Keratinocyte (primary cell): ENCODE measurements around the gene MVP. TPM values are rescaled to one million over a fixed set of nuclear protein-coding genes. Genes with fewer than 3 reads are reported as not detected.
A peak's percentile ranks its signal among the peaks of the same experiment; 100 is the strongest.

Experiments
- DNase-seq: peaks from one replicate; pipeline ENCODE4 v3.0.0-alpha.2; 2011; ENCODE audit warnings: low read depth, missing footprints, low spot score
- FAIRE-seq: peaks from 2 replicates; lab custom pipeline; 2011; peaks lifted over from hg19 to GRCh38; lab: Jason Lieb, UNC
- H2AFZ ChIP-seq: 2 replicates; pipeline ENCODE4 v1.6.0; 2012; ENCODE audit warnings: low read length, control low read depth, inconsistent platforms; ENCODE audit not compliant: control insufficient read depth
- H3K27ac ChIP-seq: 2 replicates; pipeline ENCODE4 v1.5.1; 2011; ENCODE audit warnings: low read length; ENCODE audit not compliant: control insufficient read depth, insufficient read depth
- H3K27me3 ChIP-seq: 3 replicates; pipeline ENCODE4 v1.6.0; 2011; ENCODE audit warnings: low read length; ENCODE audit not compliant: control insufficient read depth, insufficient read depth; ENCODE audit errors: extremely low read depth
- H3K36me3 ChIP-seq, 2 experiments: 2 replicates in 1 of 2; 3 replicates in 1 of 2; pipeline ENCODE4 v1.5.1; 2011; ENCODE audit warnings: low read length in 2 of 2, mild to moderate bottlenecking in 1 of 2; ENCODE audit not compliant: control insufficient read depth in 2 of 2, insufficient read depth in 2 of 2; ENCODE audit errors: extremely low read depth in 1 of 2
- H3K4me1 ChIP-seq: 3 replicates; pipeline ENCODE4 v1.5.1; 2011; ENCODE audit warnings: low read length; ENCODE audit not compliant: control insufficient read depth, insufficient read depth; ENCODE audit errors: extremely low read depth
- H3K4me2 ChIP-seq: 3 replicates; pipeline ENCODE4 v1.6.0; 2011; ENCODE audit warnings: low read depth, low read length; ENCODE audit not compliant: control insufficient read depth, insufficient read depth; ENCODE audit errors: extremely low read depth
- H3K4me3 ChIP-seq, 3 experiments: fragments of 200-600 bp in 1 of 3; sonication (generic) in 1 of 3; 2 replicates in 2 of 3; 3 replicates in 1 of 3; pipeline ENCODE4 v1.5.1; 2011 to 2016; ENCODE audit warnings: low read length in 3 of 3, mild to moderate bottlenecking in 3 of 3, control low read depth in 2 of 3, inconsistent platforms in 1 of 3, low read depth in 1 of 3, mixed read lengths in 1 of 3, mixed run types in 1 of 3, moderate library complexity in 1 of 3; ENCODE audit not compliant: control insufficient read depth in 2 of 3, insufficient read depth in 2 of 3; ENCODE audit errors: extremely low read depth in 1 of 3
- H3K79me2 ChIP-seq: 2 replicates; pipeline ENCODE4 v1.6.0; 2012; ENCODE audit warnings: low read length; ENCODE audit not compliant: control insufficient read depth, insufficient read depth
- H3K9ac ChIP-seq: 3 replicates; pipeline ENCODE4 v1.6.0; 2011; ENCODE audit warnings: low read length; ENCODE audit not compliant: control insufficient read depth, insufficient read depth; ENCODE audit errors: extremely low read depth
- H3K9me1 ChIP-seq: 3 replicates; pipeline ENCODE4 v1.6.0; 2011; ENCODE audit warnings: low read length; ENCODE audit not compliant: control insufficient read depth, insufficient read depth; ENCODE audit errors: extremely low read depth
- H3K9me3 ChIP-seq: 2 replicates; pipeline ENCODE4 v1.5.1; 2012; ENCODE audit warnings: low read depth, low read length; ENCODE audit not compliant: control insufficient read depth
- H4K20me1 ChIP-seq: 3 replicates; pipeline ENCODE4 v1.6.0; 2011; ENCODE audit warnings: low read length; ENCODE audit not compliant: control insufficient read depth, insufficient read depth; ENCODE audit errors: extremely low read depth
- EZH2 ChIP-seq: IDR thresholded peaks from one replicate; pipeline ENCODE4 v1.6.1; 2012; ENCODE audit warnings: inconsistent platforms, mild to moderate bottlenecking, low read length, moderate library complexity
- dilution Hi-C: fragments of 300-500 bp; cut with MboI; formaldehyde crosslinking; loops from one replicate; pipeline ENCODE4 v1.7.0; 2020; ENCODE audit warnings: low sequenced_read_pairs; ENCODE audit not compliant: extremely low pct_ligation_motif_present
- polyA plus RNA-seq, 5 experiments: library from polyadenylated mRNA; depleted of rRNA in 3 of 5; stranded (reverse) in 3 of 5; stranded (forward) in 1 of 5; unstranded in 1 of 5; fragments of >200 nt; gene quantifications; 1 replicate in 1 of 5; 2 replicates in 3 of 5; 3 replicates in 1 of 5; pipeline versions ENCODE4 v1.2.1 to v1.2.3, GENCODE V29; 2011 to 2012; ENCODE audit warnings: missing spikeins in 2 of 5, low read depth in 1 of 5, low replicate concordance in 1 of 5
- TF ChIP-seq, protein P1 (sequence below), 3 experiments: IDR thresholded peaks in 1 of 3; conservative IDR thresholded peaks in 1 of 3; optimal IDR thresholded peaks in 1 of 3; 2 replicates in 2 of 3; 3 replicates in 1 of 3; pipeline versions ENCODE3 to v1.5.1; 2011; ENCODE audit warnings: low read length in 3 of 3, mild to moderate bottlenecking in 3 of 3, moderate library complexity in 2 of 3, control low read depth in 1 of 3, inconsistent platforms in 1 of 3; ENCODE audit not compliant: insufficient read depth in 2 of 3; ENCODE audit errors: extremely low read depth in 1 of 3

Gene MVP
- polyA plus RNA-seq, 1 donor (not counting 4 experiments of a cell fraction or from before 2014, with no cell fraction given) = 148 TPM

DNA sequence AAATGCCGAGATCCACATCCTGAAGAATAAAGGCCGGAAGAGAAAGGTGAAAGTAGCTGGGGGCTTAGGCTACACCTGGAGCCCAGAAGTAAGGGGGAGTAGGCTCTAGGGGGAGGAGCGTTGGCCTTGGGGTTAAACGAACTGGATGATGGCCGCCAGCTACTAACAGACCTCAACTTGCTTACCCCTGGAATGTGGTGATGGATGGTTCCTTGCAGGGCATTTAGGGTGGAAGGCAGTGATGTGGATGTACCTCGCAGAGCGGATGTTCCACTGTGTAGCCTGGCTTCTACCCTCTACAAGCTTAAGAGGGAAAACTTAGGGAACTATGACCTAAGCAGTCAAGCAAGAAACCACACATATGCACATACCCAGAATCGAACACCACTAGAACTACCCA is 16.2 kb upstream of the MVP start:
- dilution Hi-C loops = no loop called here
- Histone ChIP-seq H3K4me1 (peaks cover 18% of the 10 kb centered on the region), H3K9me3 (no peaks in the 10 kb centered on the region), H3K9me1 (no peaks in the 10 kb centered on the region), H3K4me2 (no peak overlapping the region), H3K4me3 (no peak overlapping the region), H3K9ac (no peak overlapping the region), H2AFZ (no peak overlapping the region), H4K20me1 (no peaks in the 10 kb centered on the region), H3K27ac (no peak overlapping the region), H3K27me3 (no peaks in the 10 kb centered on the region), H3K79me2 (peaks cover 18% of the 10 kb centered on the region), H3K36me3 (peaks cover 16 to 24% of the 10 kb centered on the region in 2 experiments)
- DNase-seq (no peak), FAIRE-seq (no peak)
- TF ChIP-seq, protein P1, sequence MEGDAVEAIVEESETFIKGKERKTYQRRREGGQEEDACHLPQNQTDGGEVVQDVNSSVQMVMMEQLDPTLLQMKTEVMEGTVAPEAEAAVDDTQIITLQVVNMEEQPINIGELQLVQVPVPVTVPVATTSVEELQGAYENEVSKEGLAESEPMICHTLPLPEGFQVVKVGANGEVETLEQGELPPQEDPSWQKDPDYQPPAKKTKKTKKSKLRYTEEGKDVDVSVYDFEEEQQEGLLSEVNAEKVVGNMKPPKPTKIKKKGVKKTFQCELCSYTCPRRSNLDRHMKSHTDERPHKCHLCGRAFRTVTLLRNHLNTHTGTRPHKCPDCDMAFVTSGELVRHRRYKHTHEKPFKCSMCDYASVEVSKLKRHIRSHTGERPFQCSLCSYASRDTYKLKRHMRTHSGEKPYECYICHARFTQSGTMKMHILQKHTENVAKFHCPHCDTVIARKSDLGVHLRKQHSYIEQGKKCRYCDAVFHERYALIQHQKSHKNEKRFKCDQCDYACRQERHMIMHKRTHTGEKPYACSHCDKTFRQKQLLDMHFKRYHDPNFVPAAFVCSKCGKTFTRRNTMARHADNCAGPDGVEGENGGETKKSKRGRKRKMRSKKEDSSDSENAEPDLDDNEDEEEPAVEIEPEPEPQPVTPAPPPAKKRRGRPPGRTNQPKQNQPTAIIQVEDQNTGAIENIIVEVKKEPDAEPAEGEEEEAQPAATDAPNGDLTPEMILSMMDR (optimal IDR thresholded peaks at IDR 0.05 in 1 of 3, IDR thresholded peaks at IDR 0.05 in 1 of 3, conservative IDR thresholded peaks at IDR 0.05 in 1 of 3; ENCODE audit: extremely low read depth in 1 of 3, insufficient read depth in 2 of 3, low read length in 3 of 3) = no peak
- no peak for TF ChIP-seq EZH2

DNA sequence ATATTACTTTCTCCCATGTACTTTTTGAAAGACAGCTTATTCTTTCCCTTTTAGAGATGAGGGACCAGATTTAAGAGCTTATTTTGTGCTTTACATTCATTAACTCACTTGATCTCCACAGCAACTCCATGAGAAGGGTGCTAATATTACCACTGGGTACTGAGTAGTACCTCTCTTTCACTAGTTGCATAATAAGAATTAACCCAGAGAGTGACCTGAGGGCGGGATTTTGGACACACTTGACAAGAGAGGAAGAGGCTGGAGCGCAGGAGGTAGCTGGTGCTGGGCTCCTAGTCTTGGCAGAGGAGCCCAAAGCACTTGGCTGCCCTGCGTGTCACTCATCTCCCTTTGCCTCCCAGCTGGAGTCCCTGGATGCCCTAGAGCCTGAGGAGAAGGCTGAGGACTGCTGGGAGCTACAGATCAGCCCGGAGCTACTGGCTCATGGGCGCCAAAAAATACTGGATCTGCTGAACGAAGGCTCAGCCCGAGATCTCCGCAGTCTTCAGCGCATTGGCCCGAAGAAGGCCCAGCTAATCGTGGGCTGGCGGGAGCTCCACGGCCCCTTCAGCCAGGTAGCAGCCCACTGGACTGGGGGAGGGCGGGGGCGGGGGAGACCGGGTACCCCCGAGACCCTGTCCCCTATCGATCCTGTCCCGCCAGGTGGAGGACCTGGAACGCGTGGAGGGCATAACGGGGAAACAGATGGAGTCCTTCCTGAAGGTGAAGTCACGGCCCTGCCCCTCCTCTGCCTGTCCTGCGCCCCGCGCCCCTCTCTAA is 15.6 kb upstream of the MVP start:
- Histone ChIP-seq H3K4me2 (peak overlapping the region; percentile 92), H3K36me3 (peaks cover 12 to 22% of the 10 kb centered on the region in 2 experiments), H3K4me3 (peak overlapping the region; percentile 56 to 81 (median 72))

More for the DNA sequence above, 15.6 kb upstream of the MVP start:
- no peaks in the 10 kb centered on the region for H3K9me1 ChIP-seq
- peak overlapping the region; percentile 81 for H2AFZ ChIP-seq
- H3K27me3 ChIP-seq = no peaks in the 10 kb centered on the region
- H3K4me1 ChIP-seq = peaks cover 22% of the 10 kb centered on the region
- DNase-seq (no peak), FAIRE-seq (no peak)
- peak overlapping the region; percentile 93 for H3K9ac ChIP-seq
- peak overlapping the region; percentile 85 for H3K27ac ChIP-seq
- no peaks in the 10 kb centered on the region for H3K9me3 ChIP-seq
- H4K20me1 ChIP-seq = no peaks in the 10 kb centered on the region
- dilution Hi-C loops = no loop called here
- peaks cover 22% of the 10 kb centered on the region for H3K79me2 ChIP-seq
- no peak for TF ChIP-seq EZH2
